ENCODE measurements around the gene TTC6.

TTC6 gene

DNA sequence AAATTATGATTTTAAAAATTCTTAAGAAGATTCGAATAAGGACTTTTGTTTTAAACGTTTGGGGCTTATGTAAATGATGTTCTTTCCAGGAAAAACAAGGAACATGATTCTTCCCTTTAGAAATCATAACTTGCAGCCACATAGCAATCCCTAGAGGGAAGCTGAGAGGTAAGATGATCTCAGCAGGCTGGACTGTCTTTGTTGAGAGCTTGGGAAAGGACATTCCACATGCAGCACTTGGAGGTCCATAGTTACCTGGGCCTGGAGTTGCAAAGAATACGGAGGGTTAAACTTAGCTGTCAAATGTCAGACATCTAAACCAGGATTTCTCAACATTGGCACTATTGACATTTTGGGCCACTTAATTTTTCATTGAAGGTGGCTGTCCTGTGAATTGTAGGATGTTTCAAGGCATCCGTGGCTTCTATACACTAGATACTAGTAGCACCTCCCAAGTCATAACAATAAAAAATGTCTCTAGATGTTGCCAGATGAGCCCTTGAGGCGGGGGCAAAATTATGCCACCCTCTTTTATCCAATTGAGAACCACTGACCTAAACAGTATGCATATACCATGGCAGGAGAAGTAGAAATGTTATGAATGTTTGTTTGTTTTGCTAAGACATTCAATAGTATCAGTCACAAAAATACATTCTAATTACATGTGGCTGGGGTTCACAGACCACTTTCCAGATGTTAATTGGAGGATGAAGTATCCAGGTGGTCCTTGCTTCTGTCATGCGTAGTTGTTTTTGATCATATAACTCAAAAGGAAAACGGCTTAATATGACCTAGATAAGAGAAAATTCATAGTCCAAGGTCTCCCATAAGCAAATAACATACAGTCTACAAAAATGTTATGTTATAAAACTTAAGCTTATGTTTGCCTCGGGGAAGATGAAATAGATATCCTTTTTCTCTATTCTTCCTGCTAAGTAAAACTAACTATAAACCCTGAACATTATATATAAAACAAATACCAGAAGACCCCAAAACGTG lies 30.5 kb downstream of the TTC6 start:
- TF ChIP-seq, protein P1, sequence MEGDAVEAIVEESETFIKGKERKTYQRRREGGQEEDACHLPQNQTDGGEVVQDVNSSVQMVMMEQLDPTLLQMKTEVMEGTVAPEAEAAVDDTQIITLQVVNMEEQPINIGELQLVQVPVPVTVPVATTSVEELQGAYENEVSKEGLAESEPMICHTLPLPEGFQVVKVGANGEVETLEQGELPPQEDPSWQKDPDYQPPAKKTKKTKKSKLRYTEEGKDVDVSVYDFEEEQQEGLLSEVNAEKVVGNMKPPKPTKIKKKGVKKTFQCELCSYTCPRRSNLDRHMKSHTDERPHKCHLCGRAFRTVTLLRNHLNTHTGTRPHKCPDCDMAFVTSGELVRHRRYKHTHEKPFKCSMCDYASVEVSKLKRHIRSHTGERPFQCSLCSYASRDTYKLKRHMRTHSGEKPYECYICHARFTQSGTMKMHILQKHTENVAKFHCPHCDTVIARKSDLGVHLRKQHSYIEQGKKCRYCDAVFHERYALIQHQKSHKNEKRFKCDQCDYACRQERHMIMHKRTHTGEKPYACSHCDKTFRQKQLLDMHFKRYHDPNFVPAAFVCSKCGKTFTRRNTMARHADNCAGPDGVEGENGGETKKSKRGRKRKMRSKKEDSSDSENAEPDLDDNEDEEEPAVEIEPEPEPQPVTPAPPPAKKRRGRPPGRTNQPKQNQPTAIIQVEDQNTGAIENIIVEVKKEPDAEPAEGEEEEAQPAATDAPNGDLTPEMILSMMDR (IDR thresholded peaks at IDR 0.05; ENCODE audit: low read depth, low read length, missing control alignments) = no peak
- no peak for DNase-seq (ENCODE audit: extremely low read depth, low read depth)
- no peak overlapping the region for H3K4me3 ChIP-seq (replicated peaks; ENCODE audit: low read depth, low read length)

DNA sequence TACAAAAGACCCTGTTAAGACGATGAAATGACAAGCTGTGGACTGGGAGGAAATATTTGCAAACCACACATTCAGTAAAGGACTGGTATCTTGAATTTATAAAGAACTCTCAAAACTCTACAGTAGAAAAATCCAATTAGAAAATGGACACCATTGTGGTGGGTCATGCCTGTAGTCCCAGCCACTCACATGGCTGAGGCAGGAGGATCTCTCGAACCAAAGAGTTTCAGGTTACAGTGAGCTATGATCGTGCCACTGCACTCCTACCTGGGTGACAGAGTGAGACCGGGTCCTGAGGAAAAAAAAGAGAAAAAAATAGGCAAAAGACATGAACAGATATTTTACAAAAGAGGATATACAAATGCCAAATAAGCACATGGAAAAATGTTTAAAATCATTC lies 41.9 kb downstream of the TTC6 start:
- H3K4me3 ChIP-seq (replicated peaks; ENCODE audit: low read depth, low read length) = no peak overlapping the region
- DNase-seq (ENCODE audit: extremely low read depth, low read depth) = no peak

DNA sequence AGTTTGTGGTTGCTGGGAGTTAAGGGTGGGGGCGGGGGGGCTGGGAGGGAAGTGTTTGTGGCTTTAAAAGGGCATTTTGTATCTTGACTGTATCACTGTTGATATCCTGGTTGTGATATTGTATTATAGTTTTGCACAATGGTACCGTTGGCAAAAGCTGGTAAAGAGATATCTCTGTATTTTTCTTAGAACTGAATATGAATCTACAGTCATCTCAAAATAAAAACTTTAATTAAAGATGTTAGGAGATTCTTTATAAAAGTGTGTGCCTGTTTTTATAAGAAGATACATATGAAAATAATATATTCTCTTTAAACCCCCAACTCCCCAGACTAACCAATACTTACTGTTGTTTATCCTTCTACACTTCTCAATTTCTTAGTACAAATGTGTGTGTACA lies 43.2 kb downstream of the TTC6 start:
- H3K4me3 ChIP-seq (replicated peaks; ENCODE audit: low read depth, low read length) = no peak overlapping the region
- TF ChIP-seq, protein P1 (IDR thresholded peaks at IDR 0.05; ENCODE audit: low read depth, low read length, missing control alignments) = no peak
- DNase-seq (ENCODE audit: extremely low read depth, low read depth) = no peak

More for the DNA sequence above, 41.9 kb downstream of the TTC6 start:
- TF ChIP-seq, protein P1 (IDR thresholded peaks at IDR 0.05; ENCODE audit: low read depth, low read length, missing control alignments) = no peak

DNA sequence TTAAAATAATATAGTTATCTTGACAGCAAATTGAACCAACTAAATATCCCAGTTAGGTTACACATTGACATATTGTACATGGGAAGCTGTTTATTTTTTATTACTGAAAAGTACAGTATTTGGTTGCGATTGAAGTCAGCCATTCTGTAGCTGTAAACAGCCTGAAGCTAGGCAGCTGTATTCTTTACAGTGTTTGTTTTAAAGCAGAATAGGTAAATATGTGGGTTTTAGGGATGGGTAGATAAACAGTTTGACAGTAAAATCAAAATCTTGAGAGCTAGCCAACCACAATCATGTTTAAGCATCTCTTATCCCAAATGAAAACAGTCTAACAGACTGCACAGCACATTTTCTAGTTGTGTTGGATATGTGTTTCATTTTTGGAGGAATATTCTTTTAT lies 45.7 kb downstream of the TTC6 start:
- no peak for DNase-seq (ENCODE audit: extremely low read depth, low read depth)
- TF ChIP-seq, protein P1 (IDR thresholded peaks at IDR 0.05; ENCODE audit: low read depth, low read length, missing control alignments) = no peak
- no peak overlapping the region for H3K4me3 ChIP-seq (replicated peaks; ENCODE audit: low read depth, low read length)

DNA sequence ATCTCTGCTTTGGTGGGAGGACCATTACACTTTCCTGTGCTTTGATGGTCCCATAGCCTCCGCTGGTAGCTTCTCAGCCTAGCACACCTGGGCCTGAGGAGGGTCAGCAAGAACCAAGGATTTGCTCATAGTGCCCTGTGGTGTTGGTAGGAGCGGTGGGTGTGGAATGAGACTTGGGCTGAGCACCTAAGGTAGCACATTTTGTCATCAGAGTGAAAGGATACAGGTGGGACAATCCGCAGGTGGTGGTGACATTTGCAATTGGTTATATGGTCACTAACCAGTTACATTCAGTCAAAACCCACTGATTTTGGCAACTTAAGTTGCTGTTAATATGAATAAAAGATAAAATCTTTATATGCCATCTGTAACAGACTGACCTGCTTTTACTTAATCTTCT lies 46.7 kb downstream of the TTC6 start:
- H3K4me3 ChIP-seq (replicated peaks; ENCODE audit: low read depth, low read length) = no peak overlapping the region
- DNase-seq (ENCODE audit: extremely low read depth, low read depth) = no peak
- TF ChIP-seq, protein P1 (IDR thresholded peaks at IDR 0.05; ENCODE audit: low read depth, low read length, missing control alignments) = no peak

DNA sequence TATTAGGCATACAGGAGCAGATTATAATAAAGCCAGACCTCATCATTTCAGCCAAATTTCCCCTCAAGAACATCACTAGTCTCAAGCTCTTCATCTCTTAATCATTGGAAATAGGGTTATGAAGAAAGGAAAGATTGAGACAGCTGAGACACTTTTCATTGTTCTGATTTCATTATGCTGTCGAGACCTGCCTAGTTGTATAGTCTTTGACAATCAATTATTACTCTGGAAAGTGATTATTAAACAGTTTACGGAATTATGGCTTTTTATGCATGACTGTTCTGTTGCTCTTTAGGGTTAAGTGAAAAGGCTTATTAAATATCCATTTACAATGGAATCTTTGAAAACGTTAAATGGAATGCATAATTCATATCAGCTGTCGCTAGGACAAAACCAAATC lies 48.3 kb downstream of the TTC6 start:
- no peak overlapping the region for H3K4me3 ChIP-seq (replicated peaks; ENCODE audit: low read depth, low read length)
- DNase-seq (ENCODE audit: extremely low read depth, low read depth) = no peak
- TF ChIP-seq, protein P1 (IDR thresholded peaks at IDR 0.05; ENCODE audit: low read depth, low read length, missing control alignments) = no peak

Data from HFF-Myc (cell line).